ENCODE data around the gene MYBPH.

- TF ChIP-seq, protein P1, sequence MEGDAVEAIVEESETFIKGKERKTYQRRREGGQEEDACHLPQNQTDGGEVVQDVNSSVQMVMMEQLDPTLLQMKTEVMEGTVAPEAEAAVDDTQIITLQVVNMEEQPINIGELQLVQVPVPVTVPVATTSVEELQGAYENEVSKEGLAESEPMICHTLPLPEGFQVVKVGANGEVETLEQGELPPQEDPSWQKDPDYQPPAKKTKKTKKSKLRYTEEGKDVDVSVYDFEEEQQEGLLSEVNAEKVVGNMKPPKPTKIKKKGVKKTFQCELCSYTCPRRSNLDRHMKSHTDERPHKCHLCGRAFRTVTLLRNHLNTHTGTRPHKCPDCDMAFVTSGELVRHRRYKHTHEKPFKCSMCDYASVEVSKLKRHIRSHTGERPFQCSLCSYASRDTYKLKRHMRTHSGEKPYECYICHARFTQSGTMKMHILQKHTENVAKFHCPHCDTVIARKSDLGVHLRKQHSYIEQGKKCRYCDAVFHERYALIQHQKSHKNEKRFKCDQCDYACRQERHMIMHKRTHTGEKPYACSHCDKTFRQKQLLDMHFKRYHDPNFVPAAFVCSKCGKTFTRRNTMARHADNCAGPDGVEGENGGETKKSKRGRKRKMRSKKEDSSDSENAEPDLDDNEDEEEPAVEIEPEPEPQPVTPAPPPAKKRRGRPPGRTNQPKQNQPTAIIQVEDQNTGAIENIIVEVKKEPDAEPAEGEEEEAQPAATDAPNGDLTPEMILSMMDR (IDR thresholded peaks at IDR 0.05): no peak
- TF ChIP-seq EZH2 (IDR thresholded peaks at IDR 0.05; ENCODE audit: borderline replicate concordance, insufficient read depth, low read depth, low read length, poor library complexity, severe bottlenecking): no peak
Observed at GRCh38 chr1:203173566-203173965, 2.1 kb downstream of the MYBPH start.

Measured in B cell (primary cell).